Prostate gland (tissue), 2 donors: ENCODE measurements around the gene OR5M8. TPM values are rescaled to one million over a fixed set of nuclear protein-coding genes. Genes with fewer than 3 reads are reported as not detected.

Experiments used
- DNase-seq: peaks from one replicate; pipeline ENCODE4 v3.0.0-alpha.2; 2019; ENCODE audit warnings: low spot score
- H3K27ac ChIP-seq, 2 donors: fragments of 200-600 bp; sonication (generic); 2 replicates each; pipeline ENCODE4 v1.5.1; 2017 to 2019
- H3K27me3 ChIP-seq: fragments of 200-600 bp; sonication (generic); replicated peaks from 2 replicates; pipeline ENCODE4 v1.5.1; 2019; ENCODE audit not compliant: insufficient read depth
- H3K36me3 ChIP-seq, 2 donors: fragments of 200-600 bp; sonication (generic); 1 replicate in 1 of 2; 2 replicates in 1 of 2; pipeline versions ENCODE4 v1.5.1 to v1.8.1; 2017 to 2019
- H3K4me1 ChIP-seq: fragments of 200-600 bp; sonication (generic); replicated peaks from 2 replicates; pipeline ENCODE4 v1.5.1; 2019
- H3K4me3 ChIP-seq, 2 donors: fragments of 200-600 bp; sonication (generic); 2 replicates each; pipeline ENCODE4 v1.5.1; 2017 to 2019
- H3K9me3 ChIP-seq: fragments of 200-600 bp; sonication (generic); 2 replicates; pipeline ENCODE4 v1.5.1; 2017
- POLR2A ChIP-seq: fragments of 450-650 bp; IDR thresholded peaks from one replicate; pipeline ENCODE4 v1.6.1; 2016; ENCODE audit warnings: antibody characterized with exemption, mild to moderate bottlenecking
- POLR2AphosphoS5 ChIP-seq: sonication (generic); formaldehyde crosslinking; IDR thresholded peaks from one replicate; pipeline ENCODE4 v1.6.1; 2017; ENCODE audit warnings: antibody characterized with exemption
- WGBS: methylation state at CpG from one replicate; pipeline ENCODE4 v1.1.5; 2018; 5-methylcytosine and 5-hydroxymethylcytosine counted together
- intact Hi-C: fragments of 100-400 bp; cut with DNase I; formaldehyde crosslinking; loops from one replicate; pipeline ENCODE4 v1.14.2; 2022
- total RNA-seq, 2 donors: library from RNA; depleted of rRNA; stranded (reverse); fragments of >200 nt; gene quantifications; one replicate each; pipeline ENCODE4 v1.1.0, GENCODE V29; 2016
- TF ChIP-seq, protein P1 (sequence below), 4 experiments: fragments of 200-600 bp in 2 of 4; fragments of 450-650 bp in 2 of 4; sonication (generic) in 2 of 4; IDR thresholded peaks; 1 replicate in 3 of 4; 2 replicates in 1 of 4; pipeline ENCODE4 v1.5.1; 2016 to 2019; ENCODE audit warnings: antibody characterized with exemption in 4 of 4, mild to moderate bottlenecking in 2 of 4, moderate library complexity in 2 of 4

Gene OR5M8
- total RNA-seq, 2 donors from 2014 or later, result not detected

DNA sequence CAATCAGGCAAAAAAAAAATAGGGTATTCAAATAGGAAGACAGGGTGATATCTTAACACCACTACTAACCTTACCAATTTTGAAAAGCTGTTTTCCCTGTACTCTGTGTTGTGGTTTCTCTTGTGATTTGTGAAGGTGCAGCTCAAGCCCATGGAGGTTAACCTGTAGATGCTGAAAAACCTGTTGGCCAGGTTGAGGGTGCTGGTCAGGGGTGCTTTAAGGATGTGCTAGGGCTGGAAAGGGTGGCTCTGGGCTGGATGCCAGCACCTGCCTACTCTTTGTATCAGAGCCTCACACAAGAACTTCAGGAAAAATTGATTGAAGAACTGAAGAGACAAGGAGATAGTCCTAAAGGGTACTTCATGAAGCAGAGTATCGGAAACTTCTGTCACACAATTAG is 18.3 kb upstream of the OR5M8 start:
- H3K27me3 ChIP-seq, result no peaks in the 10 kb centered on the region
- H3K27ac ChIP-seq, result no peak overlapping the region
- DNase-seq, result no peak
- H3K4me1 ChIP-seq, result no peaks in the 10 kb centered on the region
- 97% methylated on average over 1 of the region's 1 CpG for WGBS
- H3K36me3 ChIP-seq, result no peaks in the 10 kb centered on the region
- intact Hi-C loops, result no loop called here
- TF ChIP-seq, protein P1, sequence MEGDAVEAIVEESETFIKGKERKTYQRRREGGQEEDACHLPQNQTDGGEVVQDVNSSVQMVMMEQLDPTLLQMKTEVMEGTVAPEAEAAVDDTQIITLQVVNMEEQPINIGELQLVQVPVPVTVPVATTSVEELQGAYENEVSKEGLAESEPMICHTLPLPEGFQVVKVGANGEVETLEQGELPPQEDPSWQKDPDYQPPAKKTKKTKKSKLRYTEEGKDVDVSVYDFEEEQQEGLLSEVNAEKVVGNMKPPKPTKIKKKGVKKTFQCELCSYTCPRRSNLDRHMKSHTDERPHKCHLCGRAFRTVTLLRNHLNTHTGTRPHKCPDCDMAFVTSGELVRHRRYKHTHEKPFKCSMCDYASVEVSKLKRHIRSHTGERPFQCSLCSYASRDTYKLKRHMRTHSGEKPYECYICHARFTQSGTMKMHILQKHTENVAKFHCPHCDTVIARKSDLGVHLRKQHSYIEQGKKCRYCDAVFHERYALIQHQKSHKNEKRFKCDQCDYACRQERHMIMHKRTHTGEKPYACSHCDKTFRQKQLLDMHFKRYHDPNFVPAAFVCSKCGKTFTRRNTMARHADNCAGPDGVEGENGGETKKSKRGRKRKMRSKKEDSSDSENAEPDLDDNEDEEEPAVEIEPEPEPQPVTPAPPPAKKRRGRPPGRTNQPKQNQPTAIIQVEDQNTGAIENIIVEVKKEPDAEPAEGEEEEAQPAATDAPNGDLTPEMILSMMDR (IDR thresholded peaks at IDR 0.05), result no peak
- TF ChIP-seq POLR2A (no peak), POLR2AphosphoS5 (no peak)
- H3K9me3 ChIP-seq, result no peaks in the 10 kb centered on the region
- no peak overlapping the region for H3K4me3 ChIP-seq

DNA sequence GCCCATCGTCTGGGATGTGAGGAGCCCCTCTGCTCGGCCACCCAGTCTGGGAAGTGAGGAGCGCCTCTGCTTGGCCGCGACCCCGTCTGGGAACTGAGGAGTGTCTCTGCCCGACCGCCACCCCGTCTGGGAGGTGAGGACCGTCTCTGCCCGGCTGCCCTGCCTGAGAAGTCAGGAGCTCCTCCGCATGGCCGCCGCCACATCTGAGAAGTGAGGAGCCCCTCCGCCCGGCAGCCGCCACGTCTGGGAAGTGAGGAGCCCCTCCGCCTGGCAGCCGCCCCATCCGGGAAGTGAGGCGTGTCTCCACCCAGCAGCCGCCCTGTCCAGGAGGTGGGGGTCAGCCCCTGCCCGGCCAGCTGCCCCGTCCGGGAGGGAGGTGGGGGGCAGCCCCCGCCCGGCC is 5.8 kb upstream of the OR5M8 start:
- intact Hi-C loops, result no loop called here
- WGBS, result 94% methylated on average over 12 of the region's 28 CpGs
- no peaks in the 10 kb centered on the region for H3K27me3 ChIP-seq
- H3K27ac ChIP-seq, result no peak overlapping the region
- no peak overlapping the region for H3K4me3 ChIP-seq
- H3K4me1 ChIP-seq, result no peaks in the 10 kb centered on the region
- DNase-seq, result no peak
- TF ChIP-seq POLR2A (no peak), POLR2AphosphoS5 (no peak)
- TF ChIP-seq, protein P1 (IDR thresholded peaks at IDR 0.05), result no peak
- H3K36me3 ChIP-seq, result no peaks in the 10 kb centered on the region
- H3K9me3 ChIP-seq, result no peaks in the 10 kb centered on the region

DNA sequence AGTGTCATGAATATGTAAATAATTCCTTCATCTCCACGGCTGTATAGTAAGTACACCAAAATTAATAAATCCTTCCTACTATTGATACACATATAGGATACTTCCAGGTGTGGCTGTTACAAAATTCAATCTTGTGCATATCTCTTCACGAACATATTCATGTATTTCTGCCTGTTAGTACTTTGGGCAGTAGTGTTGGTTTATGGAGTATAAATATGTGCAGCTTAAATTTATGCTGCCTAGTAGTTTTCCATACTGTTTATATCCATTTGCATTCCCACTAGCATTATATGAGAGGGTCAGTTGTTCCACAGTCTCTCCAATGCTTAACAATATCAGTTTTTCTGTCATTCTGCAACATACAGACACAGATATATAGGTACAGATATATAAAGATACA is 3.9 kb upstream of the OR5M8 start:
- TF ChIP-seq, protein P1 (IDR thresholded peaks at IDR 0.05), result no peak
- TF ChIP-seq POLR2AphosphoS5 (no peak), POLR2A (no peak)
- Histone ChIP-seq H3K4me3 (no peak overlapping the region), H3K36me3 (no peaks in the 10 kb centered on the region), H3K9me3 (no peaks in the 10 kb centered on the region), H3K4me1 (no peaks in the 10 kb centered on the region), H3K27me3 (no peaks in the 10 kb centered on the region), H3K27ac (no peak overlapping the region)
- intact Hi-C loops, result no loop called here
- WGBS, result 88% methylated on average over 2 of the region's 2 CpGs
- no peak for DNase-seq

DNA sequence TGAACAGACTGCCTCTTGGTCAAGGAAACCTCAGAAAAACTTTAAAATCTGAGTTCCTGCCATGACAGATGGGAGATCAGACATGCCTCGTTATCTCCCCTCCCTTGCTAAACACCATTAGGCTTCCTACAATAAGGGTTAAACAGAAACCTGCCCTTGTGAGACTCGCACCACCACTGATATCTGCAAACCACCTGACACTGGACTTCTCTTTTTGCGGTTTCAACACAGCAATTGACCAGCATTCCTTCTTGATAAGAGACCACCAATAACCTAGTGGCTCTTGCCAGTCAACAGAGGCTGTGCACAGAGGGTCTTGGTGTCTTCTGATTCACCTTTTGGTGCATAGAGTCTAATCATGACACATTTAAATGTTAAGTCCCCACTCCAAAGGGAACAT is 4.4 kb downstream of the OR5M8 start:
- no peaks in the 10 kb centered on the region for H3K4me1 ChIP-seq
- H3K9me3 ChIP-seq, result no peaks in the 10 kb centered on the region
- no peak overlapping the region for H3K27ac ChIP-seq
- TF ChIP-seq, protein P1 (IDR thresholded peaks at IDR 0.05), result no peak
- no peak for TF ChIP-seq POLR2AphosphoS5
- TF ChIP-seq POLR2A, result no peak
- H3K4me3 ChIP-seq, result no peak overlapping the region
- H3K36me3 ChIP-seq, result no peaks in the 10 kb centered on the region
- intact Hi-C loops, result no loop called here
- WGBS, result 49% methylated on average over 3 of the region's 3 CpGs
- no peak for DNase-seq
- H3K27me3 ChIP-seq, result no peaks in the 10 kb centered on the region

DNA sequence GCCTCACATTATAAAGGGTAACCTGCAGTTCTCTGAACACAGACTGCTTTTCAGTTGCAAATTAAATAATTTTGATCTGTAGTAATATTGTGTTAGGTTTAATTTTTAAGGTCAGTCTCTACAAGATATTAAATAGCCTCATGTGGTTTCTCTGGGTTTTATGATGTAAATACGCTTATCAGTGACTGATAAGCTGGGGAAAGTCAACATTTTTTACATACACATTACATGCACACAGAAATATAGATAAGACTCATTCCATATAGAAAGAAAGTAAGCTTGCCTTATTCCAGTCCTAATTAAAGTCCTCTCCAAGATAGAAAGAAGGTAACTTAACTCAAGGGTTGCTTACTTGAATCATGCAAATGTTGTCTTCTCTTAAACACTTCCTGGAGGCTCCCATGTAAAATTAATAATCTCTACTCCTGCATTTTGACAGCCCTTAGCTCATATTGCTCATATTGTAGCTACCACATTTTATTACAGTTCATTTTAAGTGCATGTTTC is 16.4 kb downstream of the OR5M8 start:
- intact Hi-C loops, result no loop called here
- Histone ChIP-seq H3K9me3 (no peaks in the 10 kb centered on the region), H3K4me1 (no peaks in the 10 kb centered on the region), H3K27me3 (no peaks in the 10 kb centered on the region), H3K36me3 (no peaks in the 10 kb centered on the region), H3K27ac (no peak overlapping the region), H3K4me3 (no peak overlapping the region)
- WGBS, result 51% methylated on average over 1 of the region's 1 CpG
- TF ChIP-seq, protein P1 (IDR thresholded peaks at IDR 0.05), result no peak
- no peak for TF ChIP-seq POLR2A
- no peak for TF ChIP-seq POLR2AphosphoS5
- DNase-seq, result no peak
